ENCODE measurements around the gene IDE.
"Not testable (repeated sequence)": the region's sequence is repeated elsewhere in the genome, so short reads cannot be mapped to it uniquely, and the experiment has no call there.

IDE gene

GRCh38 chr10:92483539-92483938 is 90.4 kb downstream of the IDE start:
- DNase-seq: no peak

DNA sequence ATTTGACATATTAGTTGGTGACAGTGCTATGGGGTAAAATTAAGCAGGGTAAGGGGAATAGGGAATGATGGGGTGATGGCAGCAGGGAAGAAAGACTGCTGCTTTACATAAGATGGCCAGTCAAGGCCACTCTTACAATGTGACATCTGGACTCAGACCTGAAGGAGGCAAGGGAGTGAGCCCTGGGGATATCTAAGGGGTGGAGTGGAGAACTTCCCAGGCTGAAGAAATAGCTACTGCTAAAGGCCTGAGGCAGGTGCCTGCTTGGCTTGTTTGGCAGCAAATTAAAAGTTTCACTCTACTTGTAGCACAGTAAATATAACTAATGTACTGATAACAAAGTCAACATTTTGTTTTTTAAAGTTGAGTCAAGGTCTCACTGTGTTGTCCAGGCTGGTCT is 93.5 kb downstream of the IDE start:
- no peak for DNase-seq

DNA sequence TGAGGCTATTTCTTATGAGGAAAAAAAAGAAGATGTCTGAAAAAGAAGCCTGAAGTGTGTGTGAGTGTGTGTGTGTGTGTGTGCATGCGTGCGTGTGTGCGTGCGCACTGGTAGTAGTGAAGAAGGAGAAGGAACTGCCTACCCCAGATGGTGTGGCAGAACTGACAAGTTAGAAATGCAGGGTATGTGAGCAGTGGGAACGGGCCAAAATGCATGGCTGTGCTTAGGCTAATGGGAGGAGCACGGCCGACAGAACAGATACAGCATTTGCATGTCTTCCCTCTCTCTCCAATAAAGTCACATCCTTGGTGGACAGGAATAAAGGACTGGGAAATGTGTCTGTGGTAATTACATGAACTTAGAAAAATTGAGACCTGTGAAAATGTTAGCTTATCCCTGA is 94.3 kb downstream of the IDE start:
- no peak for DNase-seq

DNA sequence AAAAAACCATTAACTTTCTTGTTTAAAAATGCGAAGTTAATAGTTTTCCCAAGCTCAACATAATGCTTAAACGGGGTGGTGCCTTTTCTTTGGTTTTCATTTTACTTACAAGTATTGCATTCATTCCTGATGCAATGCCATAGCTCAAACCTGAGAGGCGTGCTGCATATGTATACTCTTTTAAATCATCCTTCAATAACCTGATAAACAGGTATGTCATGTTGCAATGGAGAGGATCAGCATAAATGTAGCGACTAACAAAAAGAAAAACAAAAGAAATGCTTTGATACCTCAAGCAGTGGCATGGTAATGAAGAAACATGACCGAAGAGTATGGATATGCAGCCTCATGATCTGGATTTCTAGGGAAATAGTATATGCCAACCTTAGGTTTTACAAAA is 95.4 kb downstream of the IDE start:
- DNase-seq: no peak

- no peak for DNase-seq
Observed at GRCh38 chr10:92475357-92475868, 98.5 kb downstream of the IDE start.

DNA sequence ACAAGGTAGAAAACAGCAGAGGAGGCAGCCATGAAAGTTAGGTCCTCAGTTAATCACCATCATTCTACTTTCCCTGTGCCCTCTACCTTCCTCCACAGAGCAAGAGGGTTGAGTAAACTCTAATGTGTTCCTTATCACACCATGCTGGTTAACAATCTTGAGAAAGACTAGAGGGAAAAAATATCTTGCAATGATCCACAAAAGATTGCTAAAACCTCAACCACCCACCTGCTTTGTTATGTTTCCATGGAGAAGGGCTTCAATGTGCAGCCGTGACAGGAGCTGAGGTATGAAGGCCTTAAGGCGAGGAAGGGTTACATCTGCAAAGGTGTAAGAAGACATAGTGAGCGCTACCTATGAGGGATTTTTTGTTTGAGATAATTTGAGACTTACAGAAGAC is 103.9 kb downstream of the IDE start:
- no peak for DNase-seq

- DNase-seq: no peak
Observed at GRCh38 chr10:92464364-92464763, 109.5 kb downstream of the IDE start.

GRCh38 chr10:92463582-92463981 is 110.3 kb downstream of the IDE start:
- no peak for DNase-seq

GRCh38 chr10:92454955-92455354 is 118.9 kb downstream of the IDE start:
- not testable (repeated sequence) for DNase-seq

DNA sequence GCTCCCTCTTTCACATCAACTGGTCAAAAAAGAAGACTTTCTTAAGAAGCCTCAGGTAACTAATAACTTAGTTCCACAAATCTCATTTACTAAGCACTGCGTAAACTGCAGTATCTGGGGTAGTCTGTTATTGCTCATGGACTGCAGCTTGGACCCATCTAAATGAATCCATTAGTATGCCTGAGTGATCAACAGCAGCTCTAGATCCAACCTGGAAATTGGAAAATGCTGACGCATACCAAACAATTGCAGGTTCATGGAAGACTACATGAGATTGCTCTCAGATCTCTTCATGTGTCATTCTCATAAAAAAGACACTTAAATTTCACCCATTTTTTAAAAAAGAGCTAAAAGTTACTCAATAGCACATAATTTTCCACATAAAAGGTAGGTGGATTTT is 121.6 kb downstream of the IDE start:
- DNase-seq: no peak

DNA sequence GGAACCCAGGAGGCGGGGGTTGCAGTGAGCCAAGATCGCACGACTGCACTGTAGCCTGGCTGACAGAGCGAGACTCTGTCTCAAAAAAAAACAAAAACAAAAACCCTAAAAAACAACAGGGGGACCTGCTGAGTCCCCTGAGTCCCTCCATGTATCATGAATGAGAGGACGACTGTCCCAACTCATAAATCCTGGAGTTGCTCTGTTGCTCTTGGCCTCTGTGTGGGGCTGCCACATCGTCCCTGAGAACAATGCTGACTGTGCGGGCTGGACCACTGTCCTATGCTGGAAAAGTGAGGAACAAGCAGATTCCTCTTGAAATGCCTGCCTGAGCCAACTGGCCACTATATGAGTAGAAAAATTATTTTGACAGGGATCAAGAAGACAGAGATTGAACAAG is 122.5 kb downstream of the IDE start:
- DNase-seq: no peak

DNA sequence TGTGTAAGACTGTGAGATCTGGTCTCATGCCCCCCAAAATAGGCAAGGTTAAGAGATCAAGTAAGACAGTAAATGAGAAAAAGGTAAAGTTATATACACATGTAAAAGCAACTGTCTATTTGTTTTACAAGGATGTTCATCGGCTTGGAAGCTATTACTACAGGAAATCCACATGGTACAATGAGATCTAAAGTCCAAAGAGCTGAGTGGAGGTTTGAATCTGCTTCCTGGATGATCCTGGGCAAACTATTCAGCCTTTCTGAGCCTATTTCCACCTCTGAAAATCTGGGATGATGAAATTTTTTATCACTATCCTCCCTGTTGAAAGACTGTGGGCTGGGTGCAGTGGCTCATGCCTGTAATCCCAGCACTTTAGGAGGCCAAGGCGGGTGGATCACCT is 123.0 kb downstream of the IDE start:
- no peak for DNase-seq

DNA sequence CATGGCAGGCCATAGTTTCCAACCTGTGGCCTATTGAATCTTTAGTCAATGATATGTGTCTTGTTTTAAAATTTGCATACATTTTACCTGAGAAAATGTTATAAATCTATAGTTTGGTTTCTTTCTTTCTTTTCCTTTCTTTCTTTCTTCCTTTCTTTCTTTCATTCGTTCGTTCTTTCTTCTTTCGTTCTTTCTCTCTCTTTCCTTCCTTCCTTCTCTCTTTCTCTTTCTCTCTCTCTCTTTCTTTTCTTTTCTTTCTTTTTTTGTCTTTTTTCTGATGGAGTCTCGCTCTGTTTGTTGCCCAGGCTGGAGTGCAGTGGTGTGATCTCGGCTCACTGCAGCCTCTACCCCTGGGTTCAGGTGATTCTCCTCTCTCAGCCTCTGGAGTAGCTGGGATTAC is 133.3 kb downstream of the IDE start:
- no peak for DNase-seq

- no peak for DNase-seq
Observed at GRCh38 chr10:92438220-92438619, 135.7 kb downstream of the IDE start.

- no peak for DNase-seq
Observed at GRCh38 chr10:92436611-92437010, 137.3 kb downstream of the IDE start.

DNA sequence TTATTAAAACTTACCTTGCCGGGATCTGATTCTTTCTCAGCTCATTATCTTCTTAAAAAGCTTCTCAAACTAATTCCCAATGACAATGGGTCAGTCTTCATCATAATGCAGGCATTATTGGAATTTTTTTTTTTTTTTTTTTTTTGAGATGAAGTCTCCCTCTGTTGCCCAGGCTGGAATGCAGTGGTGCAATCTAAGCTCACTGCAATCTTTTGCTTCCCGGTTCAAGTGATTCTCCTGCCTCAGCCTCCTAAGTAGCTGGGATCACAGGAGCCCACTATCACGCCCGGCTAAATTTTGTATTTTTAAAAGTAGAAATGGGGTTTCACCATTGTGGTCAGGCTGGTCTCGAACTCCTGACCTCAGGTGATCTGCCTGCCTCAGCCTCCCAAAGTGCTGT is 137.8 kb downstream of the IDE start:
- DNase-seq: not testable (repeated sequence)

DNA sequence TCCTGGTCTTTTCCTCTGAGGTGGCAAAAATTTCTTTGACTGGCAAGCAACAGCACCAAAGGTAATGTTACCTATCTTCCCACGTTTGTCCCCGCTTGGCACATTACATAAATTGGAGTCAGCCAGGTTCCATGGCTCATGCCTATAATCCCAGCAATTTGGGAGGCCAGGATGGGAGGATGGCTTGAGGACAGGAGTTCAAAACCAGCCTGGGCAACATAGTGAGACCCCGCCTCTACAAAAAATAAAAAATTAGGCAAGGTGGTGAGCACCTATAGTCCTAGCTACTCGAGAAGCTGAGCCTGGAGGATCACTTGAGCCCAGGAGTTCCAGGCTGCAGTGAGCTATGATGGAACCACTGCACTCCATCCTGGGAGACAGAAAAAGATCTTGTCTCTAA is 139.5 kb downstream of the IDE start:
- DNase-seq: no peak

DNA sequence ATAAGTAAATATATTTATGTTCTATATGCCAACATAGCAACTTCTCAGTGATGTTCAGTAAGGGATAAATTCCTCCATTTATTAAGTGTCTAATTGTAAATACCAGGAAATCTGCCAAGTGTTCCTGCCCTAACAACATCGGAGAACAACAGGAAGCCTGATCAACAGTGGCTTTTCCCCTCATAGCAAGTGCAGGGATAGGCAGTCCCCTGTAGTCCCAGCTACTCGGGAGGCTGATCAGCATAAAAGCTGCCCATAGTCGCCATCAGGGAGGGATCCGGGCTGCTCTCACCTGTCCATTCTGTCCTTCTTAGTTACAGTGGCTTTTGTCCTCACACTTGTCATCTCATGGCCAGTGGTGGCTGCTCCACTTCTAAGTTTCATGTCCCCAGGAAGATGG is 141.3 kb downstream of the IDE start:
- DNase-seq: no peak

GRCh38 chr10:92430103-92430502 is 143.8 kb downstream of the IDE start:
- DNase-seq: no peak

- DNase-seq: no peak
Observed at GRCh38 chr10:92421550-92421949, 152.3 kb downstream of the IDE start.

DNA sequence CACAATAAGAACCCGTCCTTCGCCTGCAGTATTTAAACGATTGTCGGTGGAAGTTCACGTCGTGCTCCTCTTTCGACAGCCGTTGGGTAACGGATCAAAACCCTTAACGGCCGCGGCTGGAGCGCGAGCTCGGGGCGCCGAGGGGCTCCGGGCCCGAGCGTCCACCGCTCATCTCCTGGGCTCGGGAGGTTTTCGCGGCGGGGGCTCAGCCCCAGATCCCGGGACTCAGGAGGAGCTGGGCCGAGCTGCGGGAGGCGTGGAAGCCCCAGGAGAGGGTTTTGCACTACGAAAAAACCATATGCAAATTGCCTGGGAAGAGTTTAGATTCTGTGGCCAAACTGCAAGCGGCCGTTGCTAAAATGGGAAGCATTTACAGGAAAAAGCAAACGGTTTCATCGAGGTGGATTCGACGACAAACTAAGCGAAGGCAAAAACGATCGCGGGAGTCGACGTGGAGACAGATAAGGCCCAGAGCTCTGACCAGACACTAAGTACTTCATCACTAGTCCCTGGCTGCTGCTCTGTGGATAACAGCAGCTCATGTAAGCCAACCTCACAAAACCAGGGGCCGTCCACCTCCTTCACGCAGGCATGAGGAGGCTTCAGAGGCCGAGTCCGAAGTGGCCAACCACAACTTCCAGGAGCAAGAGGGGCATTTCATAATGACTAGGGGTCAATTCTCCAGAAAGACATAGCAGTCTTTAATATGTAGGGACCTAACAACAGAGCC is 153.2 kb downstream of the IDE start:
- no peak for DNase-seq

DNA sequence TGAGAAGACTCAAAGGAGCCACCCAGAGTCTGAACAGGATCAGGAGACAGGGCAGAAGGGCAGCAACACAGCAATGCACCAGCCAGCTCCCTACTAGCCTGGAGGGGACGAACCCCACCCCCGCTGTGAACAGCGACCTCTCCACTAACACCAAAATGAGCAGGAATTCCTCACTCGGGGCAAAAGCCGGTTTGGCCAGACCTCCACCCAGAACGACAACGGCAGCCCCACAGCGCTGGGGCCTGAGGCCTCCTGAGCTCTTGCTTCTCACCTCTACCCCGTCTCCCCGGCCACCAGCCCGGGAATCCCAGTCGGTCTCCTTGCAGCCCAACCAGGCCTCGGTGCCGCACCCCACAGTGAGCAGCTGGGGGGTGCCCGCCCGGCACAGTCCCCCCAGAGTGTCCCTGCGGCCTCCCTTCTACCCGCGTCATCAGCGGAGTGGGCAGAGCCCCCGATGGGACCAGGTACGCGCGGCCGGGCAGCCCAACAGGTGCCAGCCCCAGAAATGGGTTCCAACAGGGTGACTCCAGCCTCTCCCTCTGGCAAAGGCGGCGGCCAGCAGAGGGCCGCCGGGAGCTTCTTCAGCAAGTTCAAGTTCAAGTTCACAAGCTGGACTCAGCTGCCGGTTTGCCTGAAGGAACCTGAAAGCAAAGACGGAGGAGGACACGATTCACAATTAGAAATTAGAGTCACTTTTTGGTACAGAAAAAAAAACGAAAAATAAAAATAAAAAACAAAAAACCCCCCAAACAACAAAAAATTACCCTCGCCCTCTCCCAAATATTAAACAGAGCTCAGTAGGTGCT is 153.9 kb downstream of the IDE start:
- DNase-seq: no peak

DNA sequence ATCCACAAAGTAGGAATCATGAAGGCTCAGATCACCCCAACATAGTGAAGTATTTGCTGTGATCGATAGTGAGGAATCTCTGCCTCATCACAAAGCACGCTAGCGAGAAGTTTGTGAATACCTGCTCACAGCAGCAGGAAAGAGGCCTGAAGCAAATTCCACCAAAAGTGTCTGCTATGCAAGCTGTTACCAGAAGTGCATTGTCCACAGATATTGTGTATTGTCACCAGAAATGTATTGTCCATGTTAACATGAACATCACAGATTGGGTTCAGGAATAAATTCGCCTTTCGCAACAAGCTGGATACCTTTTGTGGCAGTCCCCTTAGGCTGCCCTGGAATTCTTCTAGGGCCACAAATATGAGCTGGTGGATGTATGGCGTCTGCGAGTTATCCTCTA is 155.0 kb downstream of the IDE start:
- DNase-seq: no peak

DNA sequence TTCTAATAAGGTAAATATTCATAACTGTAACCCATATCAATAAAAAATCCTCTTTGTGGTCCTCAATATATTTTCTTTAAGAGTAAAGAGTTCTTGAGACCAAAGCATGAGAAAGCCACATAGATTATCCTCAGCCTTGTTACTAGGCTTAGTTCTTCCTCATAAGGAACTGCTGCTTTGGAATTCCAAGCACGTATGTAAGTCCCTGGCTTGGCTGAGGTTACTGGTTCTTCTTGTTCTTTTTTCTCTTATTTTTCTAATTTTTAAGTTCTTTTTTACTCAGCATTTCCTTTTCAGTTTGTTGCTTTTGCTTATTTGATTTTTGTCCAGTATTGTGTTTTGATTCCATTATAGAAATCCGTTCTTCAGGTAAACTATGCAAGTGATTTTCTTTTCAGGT is 155.7 kb downstream of the IDE start:
- no peak for DNase-seq

All from NCI-H2107 (cell line).